Panc1 (cell line): ENCODE data around the gene RMC1. TPM values are rescaled to one million over a fixed set of nuclear protein-coding genes. Genes with fewer than 3 reads are reported as not detected.

Experiments
- ATAC-seq: fragments of 200-7000 bp; cut with Tn5 transposase; 2 replicates; pipeline ENCODE4 v1.9.1; 2020; ENCODE audit warnings: mild to moderate bottlenecking, moderate library complexity
- Bru-seq: library from RNA; stranded (reverse); fragments of 400-500 nt; gene quantifications from one replicate; lab custom pipeline; 2021; lab: Mats Ljungman, UMichigan
- BruChase-seq, 2 experiments: library from RNA; stranded (reverse); fragments of 400-500 nt; gene quantifications; one replicate each; lab custom pipeline; 2021; lab: Mats Ljungman, UMichigan
- BruUV-seq: library from RNA; stranded (reverse); fragments of 400-500 nt; replicated peaks from 2 replicates; lab custom pipeline; 2021; lab: Mats Ljungman, UMichigan
- CTCF ChIA-PET: fragments of 300-600 bp; sonication (Branson Sonifier 250); formaldehyde crosslinking; loops from one replicate; lab custom pipeline; 2022; ENCODE audit warnings: antibody characterized with exemption; lab: Charles Lee
- POLR2A ChIA-PET: fragments of 300-600 bp; sonication (Branson Sonifier 250); formaldehyde crosslinking; loops from one replicate; lab custom pipeline; 2022; ENCODE audit warnings: antibody characterized with exemption; lab: Charles Lee
- DNase-seq: peaks from one replicate; pipeline ENCODE4 v3.0.0-alpha.2; 2010; ENCODE audit warnings: low read depth, low spot score
- H3K27ac ChIP-seq: 2 replicates; pipeline ENCODE4 v1.5.1; 2011; ENCODE audit warnings: mild to moderate bottlenecking, low read length, inconsistent platforms
- H3K27me3 ChIP-seq: fragments of 200-500 bp; sonication (Bioruptor generic); 2 replicates; pipeline ENCODE4 v1.6.0; 2014; ENCODE audit warnings: low read length, inconsistent platforms; ENCODE audit not compliant: control insufficient read depth, insufficient read depth
- H3K36me3 ChIP-seq: fragments of 200-500 bp; sonication (Bioruptor generic); 2 replicates; pipeline ENCODE4 v1.5.1; 2014; ENCODE audit warnings: inconsistent platforms, mild to moderate bottlenecking, low read length, moderate library complexity; ENCODE audit not compliant: control insufficient read depth, insufficient read depth
- H3K4me1 ChIP-seq: 2 replicates; pipeline ENCODE4 v1.5.1; 2011; ENCODE audit warnings: inconsistent platforms, mild to moderate bottlenecking, low read length, moderate library complexity; ENCODE audit not compliant: control insufficient read depth, insufficient read depth
- H3K4me3 ChIP-seq, 2 experiments: 2 replicates each; pipeline ENCODE4 v1.5.1; 2011 to 2012; ENCODE audit warnings: low read depth in 2 of 2, low read length in 2 of 2, mild to moderate bottlenecking in 2 of 2, inconsistent platforms in 1 of 2, moderate library complexity in 1 of 2
- H3K9me3 ChIP-seq: fragments of 200-500 bp; sonication (Bioruptor generic); 2 replicates; pipeline ENCODE4 v1.5.1; 2014; ENCODE audit warnings: low read depth, mild to moderate bottlenecking, inconsistent platforms, low read length, moderate library complexity; ENCODE audit not compliant: control insufficient read depth, insufficient read depth
- CTCF ChIP-seq: fragments of 450-650 bp; IDR thresholded peaks from 2 replicates; pipeline ENCODE4 v1.5.1; 2017; ENCODE audit warnings: mild to moderate bottlenecking
- POLR2AphosphoS5 ChIP-seq: IDR thresholded peaks from 2 replicates; pipeline ENCODE4 v1.6.1; 2012; ENCODE audit warnings: mild to moderate bottlenecking, low read depth, low read length, moderate library complexity
- REST ChIP-seq, 2 experiments: IDR thresholded peaks; 2 replicates each; pipeline ENCODE4 v1.6.1; 2011 to 2012; ENCODE audit warnings: low read depth in 2 of 2, control low read depth in 1 of 2, low read length in 1 of 2, mild to moderate bottlenecking in 1 of 2, moderate library complexity in 1 of 2; ENCODE audit not compliant: insufficient read depth in 1 of 2
- SIN3A ChIP-seq: IDR thresholded peaks from 2 replicates; pipeline ENCODE4 v1.6.1; 2012; ENCODE audit warnings: low read depth, mild to moderate bottlenecking, low read length, moderate library complexity, borderline replicate concordance; ENCODE audit not compliant: insufficient read depth
- TCF7L2 ChIP-seq: IDR thresholded peaks from 2 replicates; pipeline ENCODE4 v1.6.1; 2011; ENCODE audit warnings: mild to moderate bottlenecking, low read depth, low read length, inconsistent platforms
- in situ Hi-C: cut with HindIII; loops from 2 replicates; pipeline ENCODE4 v1.10.0; 2016; ENCODE audit warnings: low sequenced_read_pairs, low pct_unique_long_range_greater_than_20kb
- intact Hi-C: fragments of 100-400 bp; cut with micrococcal nuclease; formaldehyde crosslinking; loops from one replicate; pipeline ENCODE4 v1.10.0; 2022; ENCODE audit not compliant: unreplicated experiment
- long read RNA-seq: library from polyadenylated mRNA; unstranded; transcript quantifications from one replicate; pipeline ENCODE4 v2.0.0, GENCODE V29; 2021; ENCODE audit not compliant: unreplicated experiment
- polyA plus RNA-seq: library from polyadenylated mRNA; unstranded; fragments of >200 nt; gene quantifications from one replicate; pipeline ENCODE4 v1.2.1, GENCODE V29; 2012; ENCODE audit warnings: missing spikeins; ENCODE audit not compliant: insufficient read length
- total RNA-seq: library from RNA; stranded (reverse); gene quantifications from one replicate; pipeline ENCODE4 v1.2.1, GENCODE V29; 2021; ENCODE audit not compliant: unreplicated experiment

The RMC1 gene
- total RNA-seq: 57.4 TPM
- polyA plus RNA-seq: 34.1 TPM
- percentile 80 among the genes with signal in this experiment for Bru-seq, nascent RNA
- BruChase-seq, experiment 1, labeled RNA remaining after a 2-hour chase: percentile 79 among the genes with signal in this experiment
- BruChase-seq, experiment 2, labeled RNA remaining after a 6-hour chase: percentile 84 among the genes with signal in this experiment
- long read RNA-seq, transcript RMC1-201 (20 exons, 2,162 nt): major isoform, 46 of 72 reads
- long read RNA-seq, partial matches to known transcripts: 6 of 72 reads
- long read RNA-seq, other reads (novel, unspliced or antisense): 19 of 72 reads

GRCh38 chr18:23503038-23503962 is at the start of gene RMC1:
Gene RMC1 (plus strand): TSS chr18:23503511. CDS start chr18:23503619, 108 bp downstream.
- H3K36me3 ChIP-seq: no peaks in the 10 kb centered on the region; the same call in 1 of the 2 replicates
- POLR2A ChIA-PET: interaction anchor here (0.8 kb wide), 1 partner anchor 399 kb away, joined by 4 read pairs; no protein-coding TSS in a partner anchor
- no peaks in the 10 kb centered on the region for H3K27me3 ChIP-seq
- intact Hi-C loops: loop anchor here (5.0 to 10.0 kb wide), 2 partner anchors 82 to 371 kb away; partner anchors contain the start of gene NPC1
- in situ Hi-C loops: no loop called here
- H3K4me1 ChIP-seq: peaks cover 15% of the 10 kb centered on the region
- ATAC-seq: peak; percentile 94
- H3K27ac ChIP-seq: peak within 1 kb of the TSS; percentile 92
- H3K9me3 ChIP-seq: no peaks in the 10 kb centered on the region
- no TSS peak for BruUV-seq
- no peak for DNase-seq
- TF ChIP-seq CTCF: peak; percentile 50; the same call in 1 of the 2 replicates
- TF ChIP-seq SIN3A: peak; percentile 97; the same call in 1 of the 2 replicates
- TF ChIP-seq POLR2AphosphoS5: peak; percentile 94
- 0 out of 2 replicates have a peak, but pooled peaks have one; percentile 25 for TF ChIP-seq TCF7L2
- no peak for TF ChIP-seq REST (IDR thresholded peaks at IDR 0.05; ENCODE audit: insufficient read depth in 1 of 2, low read depth in 2 of 2, low read length in 1 of 2)
- peak within 1 kb of the TSS; percentile 81 to 90 for H3K4me3 ChIP-seq
- CTCF ChIA-PET: no interaction called here

DNA sequence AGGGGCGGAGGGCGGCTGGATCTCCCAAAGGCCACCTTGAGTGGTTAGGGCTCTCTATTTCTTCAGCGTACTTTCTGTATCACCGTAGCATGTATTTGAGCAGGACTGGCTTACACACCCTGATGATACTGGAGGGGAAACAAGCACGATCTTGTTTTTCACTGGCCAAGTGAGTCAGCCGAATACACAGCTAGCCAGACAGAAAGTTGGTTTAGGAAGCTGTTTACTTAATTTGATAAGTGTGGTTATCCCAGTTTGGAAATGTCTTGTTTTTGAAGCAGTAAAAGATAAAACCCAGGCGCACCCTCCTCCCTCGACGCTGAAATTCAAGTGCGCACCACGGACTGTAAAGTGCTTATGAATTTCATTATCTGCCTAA is 49.6 kb upstream of the RMC1 start:
- no peaks in the 10 kb centered on the region for H3K9me3 ChIP-seq
- DNase-seq (no peak), ATAC-seq (peak; percentile 60)
- peak overlapping the region; percentile 96 for H3K27ac ChIP-seq
- no peaks in the 10 kb centered on the region for H3K27me3 ChIP-seq
- POLR2A ChIA-PET: no interaction called here
- BruUV-seq: no TSS peak
- H3K36me3 ChIP-seq: peaks cover 15% of the 10 kb centered on the region
- H3K4me3 ChIP-seq: peak overlapping the region; percentile 96 to 97
- TF ChIP-seq REST (IDR thresholded peaks at IDR 0.05; ENCODE audit: insufficient read depth in 1 of 2, low read depth in 2 of 2, low read length in 1 of 2): no peak
- no peak for TF ChIP-seq CTCF
- TF ChIP-seq TCF7L2: no peak
- TF ChIP-seq POLR2AphosphoS5: no peak
- TF ChIP-seq SIN3A: no peak
- CTCF ChIA-PET: interaction anchor here (0.5 to 0.6 kb wide), 2 partner anchors 362 to 419 kb away, joined by 5 read pairs; no protein-coding TSS in a partner anchor
- in situ Hi-C loops (no loop called here), intact Hi-C loops (no loop called here)
- H3K4me1 ChIP-seq: peaks cover 29% of the 10 kb centered on the region
